Loucy (cell line): Measurements from ENCODE around the gene NR1H2.

Experiments used
- H2AFZ ChIP-seq: fragments of 200-600 bp; sonication (generic); 2 replicates; pipeline ENCODE4 v1.6.0; 2016; ENCODE audit warnings: antibody characterized with exemption, mild to moderate bottlenecking, low read length, moderate library complexity
- H3F3A ChIP-seq: fragments of 200-600 bp; 2 replicates; pipeline ENCODE4 v1.6.0; 2016; ENCODE audit warnings: antibody characterized with exemption, low read depth, mild to moderate bottlenecking
- H3K27me3 ChIP-seq: fragments of 200-600 bp; sonication (generic); 2 replicates; pipeline ENCODE4 v1.6.1; 2014; ENCODE audit warnings: low read length, mild to moderate bottlenecking; ENCODE audit not compliant: insufficient read depth, poor library complexity, severe bottlenecking
- H3K36me3 ChIP-seq: fragments of 200-600 bp; sonication (generic); 2 replicates; pipeline ENCODE4 v1.6.1; 2016; ENCODE audit warnings: low read length; ENCODE audit not compliant: insufficient read depth
- H3K4me1 ChIP-seq: fragments of 200-600 bp; sonication (generic); 2 replicates; pipeline ENCODE4 v1.5.1; 2014; ENCODE audit warnings: low read length, mild to moderate bottlenecking; ENCODE audit not compliant: insufficient read depth, poor library complexity, severe bottlenecking
- H3K4me2 ChIP-seq: fragments of 200-600 bp; sonication (generic); 2 replicates; pipeline ENCODE4 v1.6.0; 2014; ENCODE audit warnings: antibody characterized with exemption, low read length, low read depth, mild to moderate bottlenecking; ENCODE audit not compliant: poor library complexity, severe bottlenecking
- H3K4me3 ChIP-seq: fragments of 200-600 bp; sonication (generic); 2 replicates; pipeline ENCODE4 v1.5.1; 2014; ENCODE audit warnings: low read length, mild to moderate bottlenecking, mixed read lengths; ENCODE audit not compliant: poor library complexity, severe bottlenecking
- H3K79me2 ChIP-seq: fragments of 200-600 bp; sonication (generic); 2 replicates; pipeline ENCODE4 v1.6.1; 2014; ENCODE audit warnings: low read length; ENCODE audit not compliant: insufficient read depth
- H3K9ac ChIP-seq: fragments of 200-600 bp; sonication (generic); 2 replicates; pipeline ENCODE4 v1.6.0; 2014; ENCODE audit warnings: mild to moderate bottlenecking, low read depth, low read length, moderate library complexity; ENCODE audit not compliant: poor library complexity, severe bottlenecking
- H3K9me2 ChIP-seq: fragments of 200-600 bp; sonication (generic); replicated peaks from 2 replicates; pipeline ENCODE4 v1.6.1; 2016; ENCODE audit warnings: low read depth, low read length, mixed read lengths
- H3K9me3 ChIP-seq: fragments of 200-600 bp; sonication (generic); 2 replicates; pipeline ENCODE4 v1.6.1; 2014; ENCODE audit warnings: mild to moderate bottlenecking, antibody characterized with exemption, low read length, low read depth; ENCODE audit not compliant: insufficient read depth
- H4K20me1 ChIP-seq: fragments of 200-600 bp; sonication (generic); 2 replicates; pipeline ENCODE4 v1.6.0; 2014; ENCODE audit warnings: antibody characterized with exemption, low read length, mild to moderate bottlenecking; ENCODE audit not compliant: insufficient read depth, poor library complexity, severe bottlenecking
- CTCF ChIP-seq: fragments of 200-600 bp; sonication (generic); conservative IDR thresholded peaks from 2 replicates; pipeline ENCODE4 v1.5.1; 2014; ENCODE audit warnings: mild to moderate bottlenecking, antibody characterized with exemption, low read length
- EZH2phosphoT487 ChIP-seq: fragments of 200-600 bp; IDR thresholded peaks from 2 replicates; pipeline ENCODE4 v1.6.1; 2018; ENCODE audit warnings: antibody characterized with exemption, mild to moderate bottlenecking, moderate library complexity, borderline replicate concordance

Gene NR1H2

DNA sequence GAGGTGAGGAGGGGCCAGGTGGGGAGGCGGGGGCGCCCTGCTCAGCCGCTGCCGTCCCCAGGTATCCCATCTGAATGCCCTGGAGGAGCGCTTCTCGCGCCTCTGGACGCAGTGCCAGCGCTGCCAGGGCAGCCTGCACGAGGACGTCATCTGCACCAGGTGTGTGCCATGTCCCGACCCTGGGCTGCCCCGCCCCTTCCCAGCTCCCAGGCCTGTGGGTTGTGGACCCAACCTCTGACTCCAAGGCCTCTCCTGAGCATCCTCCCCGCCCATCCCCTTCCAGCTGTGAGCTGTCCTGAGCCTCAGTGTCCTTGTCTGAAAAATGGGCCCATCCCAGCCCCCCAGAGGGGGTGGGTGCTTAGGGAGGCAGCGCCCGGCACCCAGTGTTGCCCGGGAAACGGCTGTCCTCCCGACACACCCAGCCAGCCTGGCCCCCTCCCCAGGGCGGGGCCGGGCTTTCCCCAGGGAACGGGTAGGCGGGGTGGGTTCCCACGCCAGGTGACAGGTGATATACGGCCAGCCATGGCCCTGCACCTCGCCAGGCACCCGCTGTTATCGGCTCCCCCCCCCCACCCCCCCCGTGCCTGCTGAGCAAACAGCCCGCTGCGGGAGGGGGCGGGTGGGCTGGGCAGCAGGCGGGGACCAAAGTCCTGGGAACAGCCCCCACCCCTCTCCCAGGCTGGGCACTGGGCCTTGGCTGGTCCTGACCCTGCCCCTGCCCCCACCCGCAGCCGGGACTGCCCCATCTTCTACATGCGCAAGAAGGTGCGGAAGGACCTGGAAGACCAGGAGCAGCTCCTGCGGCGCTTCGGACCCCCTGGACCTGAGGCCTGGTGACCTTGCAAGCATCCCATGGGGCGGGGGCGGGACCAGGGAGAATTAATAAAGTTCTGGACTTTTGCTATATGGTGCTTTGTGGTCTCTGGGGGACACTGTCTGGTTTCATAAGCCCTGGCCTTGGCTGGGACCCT lies 41.1 kb downstream of the NR1H2 start:
- Histone ChIP-seq H4K20me1 (no peaks in the 10 kb centered on the region), H2AFZ (no peak overlapping the region), H3K4me3 (no peak overlapping the region), H3K9me3 (no peaks in the 10 kb centered on the region), H3K4me1 (no peaks in the 10 kb centered on the region), H3K79me2 (no peaks in the 10 kb centered on the region), H3K9ac (no peak overlapping the region), H3K36me3 (no peaks in the 10 kb centered on the region), H3K4me2 (no peak overlapping the region), H3F3A (no peaks in the 10 kb centered on the region), H3K9me2 (no peaks in the 10 kb centered on the region), H3K27me3 (no peaks in the 10 kb centered on the region)
- TF ChIP-seq CTCF (no peak), EZH2phosphoT487 (no peak)

DNA sequence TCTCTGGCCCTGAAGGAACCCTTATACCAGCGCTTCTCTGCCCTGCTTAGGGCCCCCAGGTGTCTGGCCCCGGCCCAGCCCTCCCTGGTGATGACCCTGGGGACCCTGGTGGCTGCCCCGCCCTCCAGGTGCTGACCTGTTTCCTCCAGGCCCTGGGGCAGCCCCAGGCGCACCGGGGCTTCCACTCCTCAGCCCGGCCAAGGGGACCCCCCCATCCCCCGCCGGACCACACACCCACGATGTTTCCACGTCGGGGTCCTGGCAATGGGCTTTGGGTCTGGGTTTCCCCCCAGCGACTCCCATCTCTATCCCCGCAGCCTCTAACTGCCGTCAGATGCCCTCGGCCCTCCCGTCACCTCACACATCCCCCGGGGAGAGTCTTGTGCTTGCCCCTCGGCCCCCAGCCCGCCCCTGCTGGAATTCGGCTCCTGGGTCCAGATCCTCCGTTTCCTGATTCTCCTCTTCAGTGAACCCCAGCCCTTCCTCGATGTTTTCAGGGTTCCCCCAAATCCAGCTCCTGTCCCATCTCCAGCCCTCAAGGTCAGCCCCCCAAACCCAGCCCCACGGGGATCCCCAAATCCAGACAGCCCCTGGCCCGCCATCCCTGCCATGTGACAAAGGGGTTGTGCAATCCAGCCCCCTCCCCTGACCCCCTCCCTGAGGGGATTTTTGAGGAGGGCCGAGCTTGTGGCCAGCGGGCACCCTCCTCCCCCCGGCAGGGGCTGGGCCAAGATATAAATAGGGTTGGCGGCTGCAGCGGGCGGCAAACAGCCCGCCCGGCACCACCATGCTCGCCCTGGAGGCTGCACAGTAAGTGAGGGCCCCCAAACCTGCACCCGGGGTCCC lies 42.1 kb downstream of the NR1H2 start, which contains the start of gene SPIB:
Gene SPIB, plus strand, starts transcription at position 763 of the 846 bp plus-strand sequence. Its CDS starts 25 bp downstream, at position 788.
- H3K27me3 ChIP-seq: no peaks in the 10 kb centered on the region
- TF ChIP-seq CTCF: no peak
- TF ChIP-seq EZH2phosphoT487: no peak
- no peaks in the 10 kb centered on the region for H3K9me2 ChIP-seq
- no peaks in the 10 kb centered on the region for H3F3A ChIP-seq
- no peak within 1 kb of the TSS for H2AFZ ChIP-seq
- no peaks in the 10 kb centered on the region for H3K79me2 ChIP-seq
- H4K20me1 ChIP-seq: no peaks in the 10 kb centered on the region
- H3K4me1 ChIP-seq: no peaks in the 10 kb centered on the region
- no peak within 1 kb of the TSS for H3K4me3 ChIP-seq
- H3K4me2 ChIP-seq: no peak within 1 kb of the TSS
- H3K36me3 ChIP-seq: no peaks in the 10 kb centered on the region
- no peaks in the 10 kb centered on the region for H3K9me3 ChIP-seq
- no peak within 1 kb of the TSS for H3K9ac ChIP-seq

DNA sequence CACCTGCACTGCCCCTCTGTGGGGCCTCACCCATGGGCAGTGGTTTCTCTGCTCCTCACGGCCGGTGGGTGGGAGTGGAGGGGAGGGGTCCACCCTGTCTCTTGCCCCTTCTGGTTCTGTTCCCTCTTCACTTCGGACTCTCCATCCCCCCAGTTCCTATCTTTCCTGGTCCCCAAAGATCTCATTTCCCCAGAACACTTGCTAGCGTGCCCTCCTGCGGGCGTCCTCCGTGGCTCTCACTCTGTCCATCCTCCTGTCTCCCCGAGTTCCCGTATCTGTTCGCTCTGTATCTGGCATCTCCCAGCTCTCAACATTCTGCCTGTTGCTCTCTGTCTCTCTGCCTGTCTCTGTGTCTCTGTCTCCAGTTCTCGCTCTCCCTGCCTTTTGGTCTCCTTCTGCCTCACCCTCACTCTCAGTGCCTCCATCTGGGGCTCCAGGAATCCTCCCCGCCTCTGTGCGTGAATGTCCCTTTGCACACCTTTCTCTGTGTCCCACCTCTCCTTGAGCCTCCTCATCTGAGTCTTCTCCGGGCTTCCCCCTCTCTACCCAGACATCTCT lies 42.8 kb downstream of the NR1H2 start:
- H3F3A ChIP-seq: no peaks in the 10 kb centered on the region

More for the DNA sequence above, 42.8 kb downstream of the NR1H2 start:
- Histone ChIP-seq H3K36me3 (no peaks in the 10 kb centered on the region), H3K79me2 (no peaks in the 10 kb centered on the region), H3K4me3 (no peak overlapping the region), H4K20me1 (no peaks in the 10 kb centered on the region), H2AFZ (no peak overlapping the region), H3K27me3 (no peaks in the 10 kb centered on the region), H3K9ac (no peak overlapping the region), H3K9me2 (no peaks in the 10 kb centered on the region), H3K4me1 (no peaks in the 10 kb centered on the region), H3K9me3 (no peaks in the 10 kb centered on the region), H3K4me2 (no peak overlapping the region)
- TF ChIP-seq CTCF (no peak), EZH2phosphoT487 (no peak)
